Stimulated activated CD4-positive, alpha-beta T cell treated with anti-CD3 and anti-CD28 coated beads, Interleukin-2, amount 100 ng/mL, for 24 hours (primary cell): ENCODE results near the gene ZNF169.
"Not testable (repeated sequence)": the region's sequence is repeated elsewhere in the genome, so short reads cannot be mapped to it uniquely, and the experiment has no call there.

Experiments
- DNase-seq, 2 donors: peaks; one replicate each; pipeline ENCODE4 v3.0.0-alpha.2; 2020

The ZNF169 gene

GRCh38 chr9:94259077-94259862, at the start of gene ZNF169:
Gene ZNF169 (plus strand): TSS chr9:94259298. CDS start chr9:94278813, 19,515 bp downstream.
- peak; percentile 89 to 91 for DNase-seq

DNA sequence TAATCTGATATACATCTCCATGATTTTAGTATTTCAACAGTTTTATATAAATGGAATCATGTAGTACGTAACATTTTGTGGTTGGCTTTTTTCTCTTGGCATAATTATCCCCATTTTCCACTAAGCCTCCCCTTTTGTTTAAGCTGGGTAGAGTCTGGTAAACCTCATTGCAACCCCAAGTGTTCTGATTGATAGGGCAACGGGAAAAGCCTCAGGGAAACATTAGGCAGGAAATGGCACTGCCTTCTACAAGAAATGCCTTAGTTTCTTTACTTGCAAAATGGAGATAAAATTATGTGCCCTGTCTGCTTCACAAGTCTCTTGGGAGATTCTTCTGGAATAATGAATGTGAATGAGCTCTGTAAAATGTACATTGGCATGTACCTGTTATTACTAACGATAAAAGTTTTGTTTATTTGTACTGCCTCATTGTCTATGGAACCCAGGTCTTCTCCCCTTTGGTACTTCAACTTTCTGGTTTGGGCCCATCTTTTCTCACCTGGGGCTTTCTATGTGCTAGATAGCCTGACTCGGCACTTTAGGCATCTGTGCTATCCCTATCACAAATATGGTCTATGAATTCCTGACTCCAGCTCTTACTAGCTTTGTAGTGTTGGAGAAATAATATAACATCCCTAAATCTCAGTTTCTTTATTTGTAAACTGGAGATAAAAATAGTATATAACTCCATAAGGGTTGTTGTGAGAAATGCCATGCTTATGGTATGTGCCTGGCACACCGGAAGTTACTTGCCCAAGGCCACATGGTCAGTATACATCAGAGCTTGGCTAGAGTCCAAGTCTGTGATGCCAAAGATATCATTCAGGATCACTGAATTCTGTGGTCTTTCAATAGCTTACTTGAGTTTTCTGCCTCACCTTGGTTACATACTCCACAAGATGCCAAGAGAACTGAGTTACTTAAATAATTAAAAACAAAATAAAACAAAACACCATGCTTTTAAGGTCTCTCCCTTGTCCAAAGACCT, 48.2 kb upstream of the ZNF169 start:
- DNase-seq, result no peak

DNA sequence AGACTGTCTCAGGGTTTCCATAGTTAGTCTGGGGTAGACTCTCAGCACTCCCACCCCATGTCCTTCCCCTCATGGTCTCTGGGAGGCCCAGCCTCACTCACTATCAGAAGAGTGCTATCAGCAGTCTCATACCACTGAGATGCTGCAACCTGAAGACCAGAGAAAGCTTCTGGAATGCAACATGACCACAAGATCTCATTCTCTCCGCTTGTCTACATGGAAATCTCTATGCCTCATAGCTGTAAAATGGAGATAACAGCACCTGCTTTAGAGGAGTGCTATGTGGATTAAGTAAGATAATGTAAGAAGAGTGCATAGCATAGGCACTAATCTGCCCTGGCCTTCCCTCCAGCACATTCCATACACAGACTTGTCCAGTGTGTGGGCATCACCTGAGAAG, 47.0 kb upstream of the ZNF169 start:
- no peak for DNase-seq

DNA sequence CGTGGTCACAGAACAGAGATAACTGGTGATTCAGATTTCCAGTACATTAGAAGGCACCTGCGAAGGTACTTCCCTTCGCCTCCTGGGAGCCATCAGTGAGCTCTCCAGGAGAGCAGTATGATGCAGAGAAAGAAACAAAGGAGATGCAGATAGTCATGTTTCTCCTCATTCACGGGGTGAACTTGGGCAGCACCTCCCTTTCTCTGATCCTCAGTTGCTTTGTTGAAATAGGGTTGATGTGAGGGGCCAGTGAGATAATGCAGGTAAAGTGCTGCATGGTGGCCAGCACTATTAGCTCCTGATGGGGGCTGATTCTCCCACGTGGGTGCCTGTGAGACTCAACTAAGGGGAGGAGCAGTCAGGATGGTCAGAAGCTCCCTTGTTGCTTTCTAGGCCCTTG, 46.6 kb upstream of the ZNF169 start:
- no peak for DNase-seq

GRCh38 chr9:94213511-94214124, 45.5 kb upstream of the ZNF169 start:
- peak; percentile 69 to 73 for DNase-seq

DNA sequence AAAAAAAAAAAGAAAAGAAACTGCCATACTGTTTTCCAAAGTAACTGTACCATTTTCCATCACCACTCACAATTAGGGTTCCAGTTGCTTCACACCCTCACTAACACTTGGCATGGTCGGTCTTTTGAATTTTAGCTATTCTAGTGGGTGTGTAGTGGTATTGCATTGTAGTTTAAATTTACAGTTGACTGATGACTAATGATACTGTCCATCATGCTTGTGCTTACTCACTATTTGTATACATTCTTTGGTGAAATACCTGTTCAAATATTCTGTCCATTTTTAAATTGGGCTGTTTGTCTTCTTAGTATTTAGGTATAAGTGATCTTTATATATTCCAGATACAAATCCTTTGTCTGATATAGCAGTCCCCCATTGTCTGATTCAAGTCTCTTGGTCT, 36.2 kb upstream of the ZNF169 start:
- no peak for DNase-seq

- DNase-seq, result not testable (repeated sequence)
Measured at GRCh38 chr9:94225413-94225812, 33.7 kb upstream of the ZNF169 start.

DNA sequence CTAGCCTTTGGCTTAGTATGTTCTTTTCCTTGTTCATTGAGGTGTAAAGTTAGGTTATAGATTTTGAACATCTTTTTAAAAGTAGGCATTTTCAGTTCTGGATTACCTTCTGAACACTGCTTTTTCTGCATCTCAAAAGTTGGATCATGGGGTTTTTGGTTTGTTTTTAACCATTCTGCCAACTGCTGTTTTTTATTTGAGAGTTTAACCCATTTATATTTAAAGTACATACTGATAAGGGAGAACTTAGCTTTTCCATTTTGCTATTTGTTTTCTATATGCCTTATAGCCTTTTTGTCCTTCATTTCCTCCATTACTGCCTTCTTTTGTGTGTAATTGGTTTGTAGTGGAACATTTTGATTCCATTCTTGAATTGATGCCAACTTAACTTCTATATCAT, 30.5 kb upstream of the ZNF169 start:
- no peak for DNase-seq

- no peak for DNase-seq
Measured at GRCh38 chr9:94232428-94232827, 26.7 kb upstream of the ZNF169 start.

DNA sequence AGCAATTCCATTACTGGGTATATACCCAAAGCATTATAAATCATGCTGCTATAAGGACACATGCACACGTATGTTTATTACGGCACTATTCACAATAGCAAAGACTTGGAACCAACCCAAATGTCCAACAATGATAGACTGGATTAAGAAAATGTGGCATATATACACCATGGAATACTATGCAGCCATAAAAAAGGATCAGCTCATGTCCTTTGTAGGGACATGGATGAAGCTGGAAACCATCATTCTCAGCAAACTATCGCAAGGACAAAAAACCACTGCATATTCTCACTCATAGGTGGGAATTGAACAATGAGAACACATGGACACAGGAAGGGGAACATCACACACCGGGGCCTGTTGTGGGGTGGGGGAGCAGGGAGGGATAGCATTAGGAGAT, 18.0 kb upstream of the ZNF169 start:
- not testable (repeated sequence) for DNase-seq

DNA sequence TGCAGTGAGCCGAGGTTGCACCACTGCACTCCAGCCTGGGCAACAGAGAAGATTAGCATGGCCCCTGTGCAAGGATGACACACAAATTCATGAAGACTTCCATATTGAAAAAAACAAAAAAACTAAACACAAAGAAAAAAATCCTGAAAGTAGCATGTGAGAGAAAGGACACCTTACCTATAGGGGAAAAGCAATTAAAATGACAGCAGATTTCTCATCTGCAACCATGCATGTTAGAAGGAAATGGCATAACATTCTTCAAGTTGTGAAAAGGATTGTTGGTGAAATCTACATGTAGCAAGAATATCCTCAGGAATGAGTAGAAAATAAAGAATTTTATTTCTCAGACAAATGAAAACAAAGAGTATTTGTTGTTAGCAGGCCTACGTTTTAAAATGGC, 13.4 kb upstream of the ZNF169 start:
- DNase-seq, result no peak

DNA sequence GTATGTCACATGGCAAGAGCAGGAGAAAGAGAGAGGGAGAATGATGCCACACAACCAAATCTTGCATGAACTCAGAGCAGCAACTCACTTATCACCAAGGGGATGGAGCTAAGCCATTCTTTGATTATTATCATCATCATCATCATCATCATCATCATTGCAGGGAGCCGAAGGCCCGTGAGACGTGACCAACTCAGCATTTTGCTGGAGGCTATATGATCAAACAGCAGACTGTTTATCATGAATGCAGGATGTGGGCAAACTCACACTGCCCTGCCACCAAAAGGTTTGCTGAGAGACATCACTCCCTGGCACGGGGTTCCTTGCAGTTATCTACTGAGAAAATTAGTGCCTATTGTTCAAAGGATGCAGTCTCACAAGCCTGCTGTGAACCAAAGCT, 8.6 kb upstream of the ZNF169 start:
- DNase-seq, result no peak

GRCh38 chr9:94256007-94256406, 3.1 kb upstream of the ZNF169 start:
- no peak for DNase-seq

- DNase-seq, result not testable (repeated sequence)
Measured at GRCh38 chr9:94265626-94266402, 6.7 kb downstream of the ZNF169 start.

DNA sequence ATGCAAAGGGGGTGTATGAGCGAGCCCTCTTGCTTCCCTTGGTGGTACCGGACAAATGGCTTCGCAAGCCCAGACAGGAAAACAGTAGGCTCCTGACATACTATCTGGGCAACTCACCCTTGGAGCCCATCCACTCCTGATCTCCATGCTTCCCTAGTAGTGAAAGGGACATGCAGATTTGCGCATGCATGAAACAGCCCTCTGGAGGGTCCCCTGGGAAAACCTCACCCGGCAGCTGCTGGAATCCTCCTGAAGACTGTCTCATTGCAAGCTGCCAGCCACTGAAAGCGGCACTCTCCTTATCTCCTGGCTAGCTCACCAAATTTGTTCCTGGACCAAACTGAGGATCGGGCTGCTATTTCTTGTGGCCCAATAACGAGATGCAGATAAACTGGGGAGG, 10.2 kb downstream of the ZNF169 start:
- no peak for DNase-seq

GRCh38 chr9:94270009-94270408, 10.9 kb downstream of the ZNF169 start:
- no peak for DNase-seq

- DNase-seq, result not testable (repeated sequence)
Measured at GRCh38 chr9:94277029-94277428, 17.9 kb downstream of the ZNF169 start.

- no peak for DNase-seq
Measured at GRCh38 chr9:94277885-94278536, 18.9 kb downstream of the ZNF169 start.

GRCh38 chr9:94280409-94280989, 21.4 kb downstream of the ZNF169 start:
- DNase-seq, result no peak

GRCh38 chr9:94281101-94281500, 22.0 kb downstream of the ZNF169 start:
- DNase-seq, result no peak

GRCh38 chr9:94286116-94286515, 27.0 kb downstream of the ZNF169 start:
- DNase-seq, result no peak
